ENCODE measurements around the gene FBXO3. TPM values are rescaled to one million over a fixed set of nuclear protein-coding genes. Genes with fewer than 3 reads are reported as not detected.

The FBXO3 gene
- polyA plus RNA-seq, 3 donors = 17.5 to 25.2 (median 21.4) TPM

DNA sequence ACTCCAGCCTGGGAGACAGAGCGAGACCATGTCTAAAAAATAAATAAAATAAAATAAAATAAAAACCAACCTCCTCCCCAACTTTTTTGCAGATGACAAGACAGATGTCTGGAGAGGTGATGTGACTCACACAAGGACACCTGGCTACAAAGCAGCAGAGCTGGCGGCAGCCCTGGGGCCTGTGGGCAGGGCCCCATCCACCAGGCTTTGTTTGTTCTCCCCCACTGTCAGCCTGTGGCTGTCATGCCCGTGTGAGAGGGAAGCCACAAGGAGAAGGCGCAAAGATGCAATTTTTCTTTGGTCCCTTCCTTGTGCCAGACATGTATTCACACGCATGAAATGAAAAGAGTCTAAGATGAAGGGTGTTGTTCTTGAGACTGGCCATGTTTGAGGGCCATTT, 54.7 kb downstream of the FBXO3 start:
- Histone ChIP-seq H3K79me2 (ENCODE audit: insufficient read depth, low read length) (no peaks in the 10 kb centered on the region), H3K4me2 (replicated peaks; ENCODE audit: extremely low read depth, low read length, poor library complexity, severe bottlenecking) (no peak overlapping the region), H3K9ac (ENCODE audit: insufficient read depth, low read length, poor library complexity, severe bottlenecking) (no peak overlapping the region), H3K27me3 (ENCODE audit: control insufficient read depth in 2 of 2, insufficient read depth in 2 of 2, low read length in 2 of 2) (no peaks in the 10 kb centered on the region), H3K4me3 (replicated peaks in 1 of 3; ENCODE audit: low read depth in 2 of 3, low read length in 3 of 3) (no peak overlapping the region), H3K27ac (ENCODE audit: low read depth in 1 of 2, low read length in 2 of 2) (no peak overlapping the region), H3K36me3 (replicated peaks in 1 of 2; ENCODE audit: control insufficient read depth in 1 of 2, insufficient read depth in 2 of 2, low read length in 2 of 2) (no peaks in the 10 kb centered on the region), H3K4me1 (ENCODE audit: control insufficient read depth in 1 of 2, insufficient read depth in 2 of 2, low read length in 2 of 2) (peaks cover 11 to 12% of the 10 kb centered on the region in 2 donors), H3K9me3 (replicated peaks in 1 of 2; ENCODE audit: control insufficient read depth in 1 of 2, insufficient read depth in 1 of 2, low read length in 2 of 2) (no peaks in the 10 kb centered on the region), H4K20me1 (ENCODE audit: insufficient read depth, low read length) (no peaks in the 10 kb centered on the region), H2AFZ (ENCODE audit: insufficient read depth, low read depth, low read length, poor library complexity, severe bottlenecking) (no peak overlapping the region)
- no peak for DNase-seq
- 79% methylated on average over 4 of the region's 5 CpGs for WGBS (ENCODE audit: insufficient coverage)
- Mint-ChIP-seq H3K9me3 (no peaks in the 10 kb centered on the region), H3K4me1 (peaks cover 18% of the 10 kb centered on the region), H3K27me3 (ENCODE audit: low read depth in 3 of 3) (peaks cover 0 to 4% (median 0%) of the 10 kb centered on the region in 3 donors), H3K27ac (no peak overlapping the region), H3K36me3 (peaks cover 9 to 12% of the 10 kb centered on the region in 2 donors), H3K4me3 (no peak overlapping the region)
- TF ChIP-seq, protein P1, sequence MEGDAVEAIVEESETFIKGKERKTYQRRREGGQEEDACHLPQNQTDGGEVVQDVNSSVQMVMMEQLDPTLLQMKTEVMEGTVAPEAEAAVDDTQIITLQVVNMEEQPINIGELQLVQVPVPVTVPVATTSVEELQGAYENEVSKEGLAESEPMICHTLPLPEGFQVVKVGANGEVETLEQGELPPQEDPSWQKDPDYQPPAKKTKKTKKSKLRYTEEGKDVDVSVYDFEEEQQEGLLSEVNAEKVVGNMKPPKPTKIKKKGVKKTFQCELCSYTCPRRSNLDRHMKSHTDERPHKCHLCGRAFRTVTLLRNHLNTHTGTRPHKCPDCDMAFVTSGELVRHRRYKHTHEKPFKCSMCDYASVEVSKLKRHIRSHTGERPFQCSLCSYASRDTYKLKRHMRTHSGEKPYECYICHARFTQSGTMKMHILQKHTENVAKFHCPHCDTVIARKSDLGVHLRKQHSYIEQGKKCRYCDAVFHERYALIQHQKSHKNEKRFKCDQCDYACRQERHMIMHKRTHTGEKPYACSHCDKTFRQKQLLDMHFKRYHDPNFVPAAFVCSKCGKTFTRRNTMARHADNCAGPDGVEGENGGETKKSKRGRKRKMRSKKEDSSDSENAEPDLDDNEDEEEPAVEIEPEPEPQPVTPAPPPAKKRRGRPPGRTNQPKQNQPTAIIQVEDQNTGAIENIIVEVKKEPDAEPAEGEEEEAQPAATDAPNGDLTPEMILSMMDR (IDR thresholded peaks at IDR 0.05) = no peak
- intact Hi-C loops (cut with micrococcal nuclease) = no loop called here

DNA sequence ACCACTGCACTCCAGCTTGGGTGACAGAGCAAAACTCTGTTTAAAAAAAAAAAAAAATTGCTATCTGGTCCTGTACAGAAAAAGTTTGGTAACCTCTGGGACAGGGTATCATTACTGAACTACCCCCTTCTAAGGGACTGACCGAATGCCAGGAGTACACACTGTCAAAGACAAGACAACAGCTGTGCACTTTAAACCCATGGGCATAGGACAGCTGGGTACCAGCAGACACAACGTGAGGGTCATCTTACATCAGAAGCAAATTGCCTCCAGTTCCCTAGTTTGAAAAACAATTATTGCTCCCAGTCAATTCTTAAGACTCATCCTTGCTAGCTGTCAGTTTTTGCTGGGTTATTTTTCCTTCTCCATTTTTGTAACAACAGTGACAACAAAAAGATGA, 55.9 kb downstream of the FBXO3 start:
- WGBS (ENCODE audit: insufficient coverage) = 74% methylated on average over 2 of the region's 2 CpGs
- H3K27ac ChIP-seq (ENCODE audit: low read depth in 1 of 2, low read length in 2 of 2) = no peak overlapping the region
- Mint-ChIP-seq H3K9me3 (no peaks in the 10 kb centered on the region), H3K27me3 (ENCODE audit: low read depth in 3 of 3) (peaks cover 0 to 4% (median 0%) of the 10 kb centered on the region in 3 donors), H3K27ac (no peak overlapping the region), H3K4me1 (peaks cover 9% of the 10 kb centered on the region), H3K4me3 (no peak overlapping the region), H3K36me3 (peaks cover 9 to 12% of the 10 kb centered on the region in 2 donors)
- H3K9ac ChIP-seq (ENCODE audit: insufficient read depth, low read length, poor library complexity, severe bottlenecking) = no peak overlapping the region
- no peak overlapping the region for H3K4me2 ChIP-seq (replicated peaks; ENCODE audit: extremely low read depth, low read length, poor library complexity, severe bottlenecking)
- no peak for DNase-seq
- no peaks in the 10 kb centered on the region for H3K9me3 ChIP-seq (replicated peaks in 1 of 2; ENCODE audit: control insufficient read depth in 1 of 2, insufficient read depth in 1 of 2, low read length in 2 of 2)
- no peaks in the 10 kb centered on the region for H3K79me2 ChIP-seq (ENCODE audit: insufficient read depth, low read length)
- no peak overlapping the region for H2AFZ ChIP-seq (ENCODE audit: insufficient read depth, low read depth, low read length, poor library complexity, severe bottlenecking)
- intact Hi-C loops (cut with micrococcal nuclease) = no loop called here
- H3K4me1 ChIP-seq (ENCODE audit: control insufficient read depth in 1 of 2, insufficient read depth in 2 of 2, low read length in 2 of 2) = peaks cover 4 to 10% of the 10 kb centered on the region in 2 donors
- H3K4me3 ChIP-seq (replicated peaks in 1 of 3; ENCODE audit: low read depth in 2 of 3, low read length in 3 of 3) = no peak overlapping the region
- H3K27me3 ChIP-seq (ENCODE audit: control insufficient read depth in 2 of 2, insufficient read depth in 2 of 2, low read length in 2 of 2) = no peaks in the 10 kb centered on the region
- no peaks in the 10 kb centered on the region for H4K20me1 ChIP-seq (ENCODE audit: insufficient read depth, low read length)
- TF ChIP-seq, protein P1 (IDR thresholded peaks at IDR 0.05) = no peak
- no peaks in the 10 kb centered on the region for H3K36me3 ChIP-seq (replicated peaks in 1 of 2; ENCODE audit: control insufficient read depth in 1 of 2, insufficient read depth in 2 of 2, low read length in 2 of 2)
